Measurements from ENCODE around the gene AP3S2. TPM values are rescaled to one million over a fixed set of nuclear protein-coding genes. Genes with fewer than 3 reads are reported as not detected.

AP3S2 gene
- total RNA-seq, 1 experiment from 2014 or later, result 23.3 TPM

GRCh38 chr15:89903858-89904130 lies 10.0 kb upstream of the AP3S2 start:
- RAD21 ChIA-PET (ENCODE audit: low non-redundant PET in 1 of 2, low total read pairs in 2 of 2, uncharacterized antibody in 2 of 2, unreplicated experiment in 2 of 2), result no interaction called here
- no TSS peak for BruUV-seq (replicated peaks)
- Histone ChIP-seq H3K4me2 (ENCODE audit: low read length) (no peak overlapping the region), H3K9ac (ENCODE audit: low read length) (no peak overlapping the region), H3K9me3 (ENCODE audit: control insufficient read depth in 1 of 2, insufficient read depth in 1 of 2, low read depth in 1 of 2, low read length in 2 of 2) (no peaks in the 10 kb centered on the region), H3K27ac (ENCODE audit: low read depth, low read length) (no peak overlapping the region), H3K27me3 (ENCODE audit: insufficient read depth, low read length) (no peaks in the 10 kb centered on the region), H3K4me3 (replicated peaks in 1 of 2; ENCODE audit: low read depth in 1 of 2, low read length in 2 of 2) (no peak overlapping the region), H3K4me1 (ENCODE audit: control insufficient read depth in 1 of 2, insufficient read depth in 2 of 2, low read length in 2 of 2) (peaks cover 0 to under 1% of the 10 kb centered on the region in 2 experiments; a peak in 1 of 4 replicates), H4K20me1 (ENCODE audit: insufficient read depth) (no peaks in the 10 kb centered on the region), H3K36me3 (ENCODE audit: control insufficient read depth in 1 of 2, insufficient read depth in 2 of 2, low read length in 2 of 2) (no peaks in the 10 kb centered on the region), H3K79me2 (ENCODE audit: insufficient read depth, low read length) (no peaks in the 10 kb centered on the region), H2AFZ (ENCODE audit: low read depth, low read length, poor library complexity, severe bottlenecking) (no peak overlapping the region), H3K9me2 (ENCODE audit: insufficient read depth) (no peaks in the 10 kb centered on the region)
- intact Hi-C loops (cut with micrococcal nuclease), result no loop called here
- CTCF ChIA-PET, result no interaction called here
- TF ChIP-seq TCF7L2 (IDR thresholded peaks at IDR 0.05; ENCODE audit: borderline replicate concordance, extremely low read depth, insufficient read depth, insufficient read length), result no peak
- ATAC-seq (no peak), DNase-seq (ENCODE audit: low read depth, low spot score) (no peak)
- POLR2A ChIA-PET, result no interaction called here

- POLR2A ChIA-PET, result no interaction called here
- no peak overlapping the region for H2AFZ ChIP-seq (ENCODE audit: low read depth, low read length, poor library complexity, severe bottlenecking)
- no peaks in the 10 kb centered on the region for H3K79me2 ChIP-seq (ENCODE audit: insufficient read depth, low read length)
- CTCF ChIA-PET, result no interaction called here
- no peak overlapping the region for H3K4me2 ChIP-seq (ENCODE audit: low read length)
- RAD21 ChIA-PET (ENCODE audit: low non-redundant PET in 1 of 2, low total read pairs in 2 of 2, uncharacterized antibody in 2 of 2, unreplicated experiment in 2 of 2), result no interaction called here
- ATAC-seq (no peak), DNase-seq (ENCODE audit: low read depth, low spot score) (no peak)
- peaks cover 0 to 6% of the 10 kb centered on the region in 2 experiments; a peak in 1 of 4 replicates for H3K4me1 ChIP-seq (ENCODE audit: control insufficient read depth in 1 of 2, insufficient read depth in 2 of 2, low read length in 2 of 2)
- intact Hi-C loops (cut with micrococcal nuclease), result no loop called here
- H3K9me2 ChIP-seq (ENCODE audit: insufficient read depth), result no peaks in the 10 kb centered on the region
- H3K36me3 ChIP-seq (ENCODE audit: control insufficient read depth in 1 of 2, insufficient read depth in 2 of 2, low read length in 2 of 2), result no peaks in the 10 kb centered on the region
- no peaks in the 10 kb centered on the region for H3K9me3 ChIP-seq (ENCODE audit: control insufficient read depth in 1 of 2, insufficient read depth in 1 of 2, low read depth in 1 of 2, low read length in 2 of 2)
- H3K27ac ChIP-seq (ENCODE audit: low read depth, low read length), result no peak overlapping the region
- no peak overlapping the region for H3K9ac ChIP-seq (ENCODE audit: low read length)
- H3K4me3 ChIP-seq (replicated peaks in 1 of 2; ENCODE audit: low read depth in 1 of 2, low read length in 2 of 2), result no peak overlapping the region
- BruUV-seq (replicated peaks), result no TSS peak
- no peaks in the 10 kb centered on the region for H3K27me3 ChIP-seq (ENCODE audit: insufficient read depth, low read length)
- no peaks in the 10 kb centered on the region for H4K20me1 ChIP-seq (ENCODE audit: insufficient read depth)
- no peak for TF ChIP-seq MAX (IDR thresholded peaks at IDR 0.05)
- TF ChIP-seq, protein P1, sequence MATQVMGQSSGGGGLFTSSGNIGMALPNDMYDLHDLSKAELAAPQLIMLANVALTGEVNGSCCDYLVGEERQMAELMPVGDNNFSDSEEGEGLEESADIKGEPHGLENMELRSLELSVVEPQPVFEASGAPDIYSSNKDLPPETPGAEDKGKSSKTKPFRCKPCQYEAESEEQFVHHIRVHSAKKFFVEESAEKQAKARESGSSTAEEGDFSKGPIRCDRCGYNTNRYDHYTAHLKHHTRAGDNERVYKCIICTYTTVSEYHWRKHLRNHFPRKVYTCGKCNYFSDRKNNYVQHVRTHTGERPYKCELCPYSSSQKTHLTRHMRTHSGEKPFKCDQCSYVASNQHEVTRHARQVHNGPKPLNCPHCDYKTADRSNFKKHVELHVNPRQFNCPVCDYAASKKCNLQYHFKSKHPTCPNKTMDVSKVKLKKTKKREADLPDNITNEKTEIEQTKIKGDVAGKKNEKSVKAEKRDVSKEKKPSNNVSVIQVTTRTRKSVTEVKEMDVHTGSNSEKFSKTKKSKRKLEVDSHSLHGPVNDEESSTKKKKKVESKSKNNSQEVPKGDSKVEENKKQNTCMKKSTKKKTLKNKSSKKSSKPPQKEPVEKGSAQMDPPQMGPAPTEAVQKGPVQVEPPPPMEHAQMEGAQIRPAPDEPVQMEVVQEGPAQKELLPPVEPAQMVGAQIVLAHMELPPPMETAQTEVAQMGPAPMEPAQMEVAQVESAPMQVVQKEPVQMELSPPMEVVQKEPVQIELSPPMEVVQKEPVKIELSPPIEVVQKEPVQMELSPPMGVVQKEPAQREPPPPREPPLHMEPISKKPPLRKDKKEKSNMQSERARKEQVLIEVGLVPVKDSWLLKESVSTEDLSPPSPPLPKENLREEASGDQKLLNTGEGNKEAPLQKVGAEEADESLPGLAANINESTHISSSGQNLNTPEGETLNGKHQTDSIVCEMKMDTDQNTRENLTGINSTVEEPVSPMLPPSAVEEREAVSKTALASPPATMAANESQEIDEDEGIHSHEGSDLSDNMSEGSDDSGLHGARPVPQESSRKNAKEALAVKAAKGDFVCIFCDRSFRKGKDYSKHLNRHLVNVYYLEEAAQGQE (IDR thresholded peaks at IDR 0.05; ENCODE audit: low read depth), result no peak
- no peak for TF ChIP-seq EGR1 (IDR thresholded peaks at IDR 0.05; ENCODE audit: low read depth)
- TF ChIP-seq, protein P2, sequence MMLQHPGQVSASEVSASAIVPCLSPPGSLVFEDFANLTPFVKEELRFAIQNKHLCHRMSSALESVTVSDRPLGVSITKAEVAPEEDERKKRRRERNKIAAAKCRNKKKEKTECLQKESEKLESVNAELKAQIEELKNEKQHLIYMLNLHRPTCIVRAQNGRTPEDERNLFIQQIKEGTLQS (IDR thresholded peaks at IDR 0.05), result no peak
- TF ChIP-seq, protein P3, sequence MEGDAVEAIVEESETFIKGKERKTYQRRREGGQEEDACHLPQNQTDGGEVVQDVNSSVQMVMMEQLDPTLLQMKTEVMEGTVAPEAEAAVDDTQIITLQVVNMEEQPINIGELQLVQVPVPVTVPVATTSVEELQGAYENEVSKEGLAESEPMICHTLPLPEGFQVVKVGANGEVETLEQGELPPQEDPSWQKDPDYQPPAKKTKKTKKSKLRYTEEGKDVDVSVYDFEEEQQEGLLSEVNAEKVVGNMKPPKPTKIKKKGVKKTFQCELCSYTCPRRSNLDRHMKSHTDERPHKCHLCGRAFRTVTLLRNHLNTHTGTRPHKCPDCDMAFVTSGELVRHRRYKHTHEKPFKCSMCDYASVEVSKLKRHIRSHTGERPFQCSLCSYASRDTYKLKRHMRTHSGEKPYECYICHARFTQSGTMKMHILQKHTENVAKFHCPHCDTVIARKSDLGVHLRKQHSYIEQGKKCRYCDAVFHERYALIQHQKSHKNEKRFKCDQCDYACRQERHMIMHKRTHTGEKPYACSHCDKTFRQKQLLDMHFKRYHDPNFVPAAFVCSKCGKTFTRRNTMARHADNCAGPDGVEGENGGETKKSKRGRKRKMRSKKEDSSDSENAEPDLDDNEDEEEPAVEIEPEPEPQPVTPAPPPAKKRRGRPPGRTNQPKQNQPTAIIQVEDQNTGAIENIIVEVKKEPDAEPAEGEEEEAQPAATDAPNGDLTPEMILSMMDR (IDR thresholded peaks at IDR 0.05 in 2 of 3, conservative IDR thresholded peaks at IDR 0.05 in 1 of 3; ENCODE audit: borderline replicate concordance in 1 of 3, insufficient read depth in 1 of 3, low read depth in 2 of 3, low read length in 2 of 3), result no peak
- TF ChIP-seq POLR2A (IDR thresholded peaks at IDR 0.05; ENCODE audit: borderline replicate concordance, extremely low read depth, insufficient read depth, insufficient read length), result no peak
- TF ChIP-seq EZH2 (IDR thresholded peaks at IDR 0.05), result no peak
- TF ChIP-seq JUND (IDR thresholded peaks at IDR 0.05), result no peak
- no peak for TF ChIP-seq EZH2phosphoT487 (IDR thresholded peaks at IDR 0.05; ENCODE audit: borderline replicate concordance)
- no peak for TF ChIP-seq ZFX (IDR thresholded peaks at IDR 0.05)
- TF ChIP-seq SIN3A (IDR thresholded peaks at IDR 0.05; ENCODE audit: low read depth), result no peak
- TF ChIP-seq ELF1 (IDR thresholded peaks at IDR 0.05; ENCODE audit: borderline replicate concordance, low read depth), result no peak
- no peak for TF ChIP-seq ZNF274 (IDR thresholded peaks at IDR 0.05; ENCODE audit: low read depth, low read length)
- TF ChIP-seq TCF7L2 (IDR thresholded peaks at IDR 0.05; ENCODE audit: borderline replicate concordance, extremely low read depth, insufficient read depth, insufficient read length), result no peak
Observed at GRCh38 chr15:89903015-89903857, 9.4 kb upstream of the AP3S2 start.
